ENCODE data around the gene GATAD2B.

DNA sequence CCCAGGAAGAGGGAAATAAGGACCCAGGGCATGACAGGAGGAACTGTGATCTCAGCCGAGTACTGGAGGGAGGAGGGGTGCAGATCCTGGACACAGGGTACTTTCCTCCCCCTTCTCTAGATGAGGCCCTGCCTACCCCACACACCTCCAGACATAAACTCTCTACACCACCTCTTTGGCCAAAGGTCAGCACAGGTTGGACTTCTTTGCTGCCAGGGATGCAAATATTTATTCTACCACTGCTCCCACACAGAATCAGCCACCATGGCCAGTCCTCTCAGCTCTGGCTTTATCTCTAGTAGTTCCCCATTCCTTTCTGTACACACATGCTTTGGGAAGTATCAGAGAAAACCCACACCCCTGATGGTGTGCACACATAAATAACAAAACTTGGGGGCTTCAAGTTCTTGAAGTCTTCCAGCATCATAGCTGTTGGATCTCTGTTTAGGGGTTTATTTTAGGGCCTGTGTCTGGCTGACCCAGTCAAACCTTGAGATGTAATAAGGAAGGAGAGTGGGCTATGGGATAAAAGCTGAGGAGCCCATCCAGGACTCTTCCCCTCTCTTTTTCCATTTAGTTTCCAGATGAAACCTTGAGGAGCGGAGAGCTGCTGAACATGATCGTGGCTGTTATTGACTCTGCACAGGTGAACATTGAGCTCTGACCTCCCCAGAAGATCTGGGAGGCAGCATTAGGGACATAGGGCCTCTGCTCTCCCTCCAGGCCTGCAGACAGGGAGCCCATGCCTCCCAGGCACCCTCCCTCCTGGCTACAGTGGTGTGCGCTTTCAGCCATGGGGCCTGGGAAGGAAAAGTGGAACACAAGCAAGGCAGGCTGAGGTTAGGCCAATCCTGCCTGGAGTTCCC lies 154.2 kb downstream of the GATAD2B start:
- TF ChIP-seq, protein P1, sequence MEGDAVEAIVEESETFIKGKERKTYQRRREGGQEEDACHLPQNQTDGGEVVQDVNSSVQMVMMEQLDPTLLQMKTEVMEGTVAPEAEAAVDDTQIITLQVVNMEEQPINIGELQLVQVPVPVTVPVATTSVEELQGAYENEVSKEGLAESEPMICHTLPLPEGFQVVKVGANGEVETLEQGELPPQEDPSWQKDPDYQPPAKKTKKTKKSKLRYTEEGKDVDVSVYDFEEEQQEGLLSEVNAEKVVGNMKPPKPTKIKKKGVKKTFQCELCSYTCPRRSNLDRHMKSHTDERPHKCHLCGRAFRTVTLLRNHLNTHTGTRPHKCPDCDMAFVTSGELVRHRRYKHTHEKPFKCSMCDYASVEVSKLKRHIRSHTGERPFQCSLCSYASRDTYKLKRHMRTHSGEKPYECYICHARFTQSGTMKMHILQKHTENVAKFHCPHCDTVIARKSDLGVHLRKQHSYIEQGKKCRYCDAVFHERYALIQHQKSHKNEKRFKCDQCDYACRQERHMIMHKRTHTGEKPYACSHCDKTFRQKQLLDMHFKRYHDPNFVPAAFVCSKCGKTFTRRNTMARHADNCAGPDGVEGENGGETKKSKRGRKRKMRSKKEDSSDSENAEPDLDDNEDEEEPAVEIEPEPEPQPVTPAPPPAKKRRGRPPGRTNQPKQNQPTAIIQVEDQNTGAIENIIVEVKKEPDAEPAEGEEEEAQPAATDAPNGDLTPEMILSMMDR (IDR thresholded peaks at IDR 0.05), result no peak
- TF ChIP-seq POLR2A (IDR thresholded peaks at IDR 0.05), result no peak

Data from thyroid gland (tissue), 4 donors.